ENCODE data around the gene ZNF827.

Gene ZNF827

DNA sequence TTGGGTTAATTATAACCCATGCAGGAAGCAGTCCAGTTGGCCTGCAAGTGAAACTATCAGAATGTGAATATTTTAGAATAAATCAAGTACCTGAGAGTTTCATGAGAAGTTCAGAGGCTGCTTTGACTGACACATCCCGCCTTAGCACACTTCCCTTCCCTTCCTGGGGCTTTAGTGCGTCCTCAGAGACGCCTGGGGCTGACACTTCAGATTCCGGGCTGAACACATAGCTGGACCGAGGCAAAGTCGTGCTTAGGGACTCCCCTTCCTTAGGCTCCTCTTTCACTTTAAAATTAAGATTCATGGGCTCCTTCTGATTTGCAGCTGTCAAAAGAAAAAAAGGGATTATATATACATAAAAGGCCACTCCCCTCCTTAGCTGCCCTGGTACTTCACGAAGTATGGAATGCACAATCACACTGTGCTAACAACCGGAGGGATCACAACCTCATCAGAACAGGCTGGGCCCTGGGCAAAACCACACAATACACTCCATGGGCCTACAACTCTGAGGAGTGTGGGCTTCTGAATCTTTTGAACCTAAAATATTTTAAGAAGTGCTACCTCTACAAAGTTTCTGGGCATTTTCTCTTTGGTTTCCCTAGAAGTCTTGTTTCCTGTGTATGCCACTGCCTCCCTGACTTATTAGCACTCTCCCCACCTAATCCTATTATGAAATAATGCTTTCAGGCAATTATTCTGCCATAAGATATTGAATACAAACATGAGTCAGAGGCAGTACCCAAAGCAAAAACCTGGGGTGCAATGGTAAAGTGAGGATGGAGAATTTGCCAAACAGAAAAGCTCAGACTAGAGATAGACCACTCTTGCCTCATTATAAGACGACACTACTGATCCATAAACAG lies 68.2 kb downstream of the ZNF827 start:
- no peak for DNase-seq (ENCODE audit: low read depth)
- TF ChIP-seq, protein P1, sequence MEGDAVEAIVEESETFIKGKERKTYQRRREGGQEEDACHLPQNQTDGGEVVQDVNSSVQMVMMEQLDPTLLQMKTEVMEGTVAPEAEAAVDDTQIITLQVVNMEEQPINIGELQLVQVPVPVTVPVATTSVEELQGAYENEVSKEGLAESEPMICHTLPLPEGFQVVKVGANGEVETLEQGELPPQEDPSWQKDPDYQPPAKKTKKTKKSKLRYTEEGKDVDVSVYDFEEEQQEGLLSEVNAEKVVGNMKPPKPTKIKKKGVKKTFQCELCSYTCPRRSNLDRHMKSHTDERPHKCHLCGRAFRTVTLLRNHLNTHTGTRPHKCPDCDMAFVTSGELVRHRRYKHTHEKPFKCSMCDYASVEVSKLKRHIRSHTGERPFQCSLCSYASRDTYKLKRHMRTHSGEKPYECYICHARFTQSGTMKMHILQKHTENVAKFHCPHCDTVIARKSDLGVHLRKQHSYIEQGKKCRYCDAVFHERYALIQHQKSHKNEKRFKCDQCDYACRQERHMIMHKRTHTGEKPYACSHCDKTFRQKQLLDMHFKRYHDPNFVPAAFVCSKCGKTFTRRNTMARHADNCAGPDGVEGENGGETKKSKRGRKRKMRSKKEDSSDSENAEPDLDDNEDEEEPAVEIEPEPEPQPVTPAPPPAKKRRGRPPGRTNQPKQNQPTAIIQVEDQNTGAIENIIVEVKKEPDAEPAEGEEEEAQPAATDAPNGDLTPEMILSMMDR (IDR thresholded peaks at IDR 0.05; ENCODE audit: control insufficient read depth, insufficient read depth, low read depth, low read length, missing control alignments), result no peak

DNA sequence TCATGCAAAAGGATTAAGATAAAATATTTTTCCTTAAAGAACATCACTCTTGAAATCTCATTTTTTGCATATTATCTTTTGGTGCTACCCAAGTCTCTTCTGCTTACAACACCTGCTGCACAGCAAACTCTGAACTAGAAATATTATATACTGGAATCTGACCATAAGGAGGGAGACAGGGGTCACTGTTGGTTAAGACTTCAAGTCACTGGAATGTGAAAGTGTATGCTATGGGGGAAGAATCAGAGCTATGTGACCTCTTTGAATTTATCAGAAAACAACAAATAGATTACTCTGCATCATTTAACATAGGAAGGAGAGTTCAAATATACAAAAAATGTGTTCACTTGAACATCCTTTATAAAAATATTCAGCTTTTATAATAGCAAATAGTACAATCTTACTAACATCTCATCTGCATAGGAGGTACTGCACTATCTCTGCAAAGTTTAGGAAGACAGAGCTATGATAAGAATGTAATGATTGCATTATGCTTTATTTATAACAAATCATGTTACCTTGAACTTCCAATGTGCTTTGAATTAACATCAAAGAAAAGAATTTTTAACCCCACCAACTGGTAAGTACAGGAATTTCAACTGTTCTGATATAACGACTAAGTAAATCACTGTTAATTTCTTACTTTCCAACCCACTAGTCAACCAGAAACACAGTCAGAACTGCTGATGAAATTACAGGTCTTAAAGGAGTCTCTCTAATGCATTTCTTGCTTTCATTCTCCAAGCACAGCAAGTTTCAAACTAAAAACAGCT lies 69.8 kb downstream of the ZNF827 start:
- no peak overlapping the region for H3K4me3 ChIP-seq (ENCODE audit: control insufficient read depth, low read depth, low read length)
- no peak for DNase-seq (ENCODE audit: low read depth)
- TF ChIP-seq, protein P1 (IDR thresholded peaks at IDR 0.05; ENCODE audit: control insufficient read depth, insufficient read depth, low read depth, low read length, missing control alignments), result peak; percentile 1

More for the DNA sequence above, 68.2 kb downstream of the ZNF827 start:
- no peak overlapping the region for H3K4me3 ChIP-seq (ENCODE audit: control insufficient read depth, low read depth, low read length)

DNA sequence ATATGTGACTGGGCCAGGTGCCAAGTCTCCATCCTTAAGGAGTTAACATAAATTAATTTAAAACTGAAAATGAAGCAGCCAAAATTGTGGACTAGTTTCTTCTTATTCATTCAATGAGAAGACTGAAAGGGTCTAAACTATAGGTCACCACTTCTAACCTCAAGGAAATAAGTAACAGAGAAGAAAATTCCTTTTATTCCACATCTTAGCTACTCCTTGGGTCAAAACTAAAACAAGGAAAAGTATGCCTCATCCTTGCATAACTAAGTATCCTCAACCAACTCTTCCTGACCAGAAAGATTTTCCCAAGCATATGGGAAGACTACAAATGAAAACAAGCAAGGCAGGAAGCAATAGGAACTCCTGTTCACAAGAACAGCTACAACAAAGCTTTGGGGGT lies 71.2 kb downstream of the ZNF827 start:
- no peak for DNase-seq (ENCODE audit: low read depth)
- H3K4me3 ChIP-seq (ENCODE audit: control insufficient read depth, low read depth, low read length), result no peak overlapping the region
- TF ChIP-seq, protein P1 (IDR thresholded peaks at IDR 0.05; ENCODE audit: control insufficient read depth, insufficient read depth, low read depth, low read length, missing control alignments), result no peak

DNA sequence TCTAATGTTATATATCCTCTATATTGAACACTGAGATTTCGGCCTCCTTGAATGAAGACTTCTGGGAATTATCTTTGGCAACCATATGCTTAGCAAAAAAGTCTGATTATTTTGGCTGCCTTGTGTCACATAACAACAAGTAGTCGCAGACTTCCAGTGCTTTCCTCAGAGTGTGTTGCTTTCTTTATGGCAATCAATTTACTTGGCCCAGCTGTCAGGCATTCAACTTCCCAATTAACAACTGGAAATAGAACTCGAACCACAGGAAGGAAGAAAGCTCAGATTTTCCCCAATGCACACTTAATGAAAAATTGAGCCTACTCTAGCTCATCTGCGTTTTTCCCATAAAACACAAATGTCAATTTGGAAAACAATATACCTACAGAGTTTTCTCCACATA lies 71.6 kb downstream of the ZNF827 start:
- H3K4me3 ChIP-seq (ENCODE audit: control insufficient read depth, low read depth, low read length), result no peak overlapping the region
- TF ChIP-seq, protein P1 (IDR thresholded peaks at IDR 0.05; ENCODE audit: control insufficient read depth, insufficient read depth, low read depth, low read length, missing control alignments), result no peak
- no peak for DNase-seq (ENCODE audit: low read depth)

DNA sequence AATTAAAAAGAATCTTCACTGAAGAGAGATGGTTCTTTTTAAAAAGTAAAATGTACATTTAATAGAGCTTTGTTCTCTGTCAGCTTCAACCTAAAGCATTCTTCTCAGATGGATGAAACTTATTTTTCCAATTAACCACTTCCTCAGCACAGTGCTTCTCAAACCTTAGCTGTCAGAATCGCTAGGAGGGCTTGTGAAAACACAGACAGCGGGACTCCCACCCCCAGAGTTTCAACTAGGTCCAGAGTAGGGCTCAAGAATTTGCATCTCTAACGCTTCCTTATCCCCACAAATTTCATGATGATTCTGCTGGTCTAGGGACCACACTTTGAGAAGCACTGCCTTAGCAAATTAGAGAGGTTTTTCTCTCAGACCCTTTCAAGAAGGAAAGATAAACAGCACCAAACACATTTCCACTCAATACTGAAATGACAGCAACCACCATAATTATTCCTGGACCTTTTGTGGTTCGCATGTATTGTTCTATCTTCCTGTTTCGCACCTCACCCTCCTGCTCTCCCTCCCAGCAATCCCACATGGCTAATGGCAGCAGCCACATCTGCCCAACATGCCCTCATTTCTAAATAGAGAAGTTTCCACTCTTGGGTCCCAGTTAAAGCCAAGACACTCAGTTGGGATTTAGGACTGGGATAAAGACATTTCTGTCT lies 73.2 kb downstream of the ZNF827 start:
- TF ChIP-seq, protein P1 (IDR thresholded peaks at IDR 0.05; ENCODE audit: control insufficient read depth, insufficient read depth, low read depth, low read length, missing control alignments), result no peak
- DNase-seq (ENCODE audit: low read depth), result no peak
- no peak overlapping the region for H3K4me3 ChIP-seq (ENCODE audit: control insufficient read depth, low read depth, low read length)

DNA sequence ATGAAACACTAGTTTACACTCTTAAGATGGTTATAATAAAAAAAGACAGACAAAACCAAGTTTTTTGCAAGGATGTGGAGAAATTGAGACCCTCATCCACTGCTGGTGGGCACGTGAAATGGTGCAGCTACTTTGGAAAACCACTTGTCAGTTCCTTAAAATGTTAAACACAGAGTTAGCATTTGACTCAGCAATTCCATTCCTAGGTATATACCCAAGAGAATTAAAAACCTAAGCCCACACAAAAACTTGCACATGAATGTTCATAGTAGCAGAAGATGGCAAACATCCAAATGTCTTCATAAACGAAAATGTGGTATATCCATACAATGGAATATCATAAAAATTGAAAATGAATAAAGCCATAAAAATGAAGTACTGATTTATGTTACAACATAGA lies 75.4 kb downstream of the ZNF827 start:
- TF ChIP-seq, protein P1 (IDR thresholded peaks at IDR 0.05; ENCODE audit: control insufficient read depth, insufficient read depth, low read depth, low read length, missing control alignments), result no peak
- DNase-seq (ENCODE audit: low read depth), result no peak
- no peak overlapping the region for H3K4me3 ChIP-seq (ENCODE audit: control insufficient read depth, low read depth, low read length)

Measured in AG09309 (cell line).